GM12878 (cell line): ENCODE results near the gene USP12. TPM values are rescaled to one million over a fixed set of nuclear protein-coding genes. Genes with fewer than 3 reads are reported as not detected.
A peak's percentile ranks its signal among the peaks of the same experiment; 100 is the strongest.
"Not testable (repeated sequence)": the region's sequence is repeated elsewhere in the genome, so short reads cannot be mapped to it uniquely, and the experiment has no call there.

ENCODE experiments used
- ATAC-seq: fragments of 200-7000 bp; cut with Tn5 transposase; 3 replicates; pipeline ENCODE4 v1.9.1; 2020; ENCODE audit warnings: mild to moderate bottlenecking, moderate library complexity
- BruUV-seq: library from RNA; stranded (reverse); fragments of 400-500 nt; replicated peaks from 2 replicates; lab custom pipeline; 2021; lab: Mats Ljungman, UMichigan
- CTCF ChIA-PET: fragments of 300-600 bp; sonication (Branson Sonifier 250); formaldehyde crosslinking; extraction: SDS; loops from one replicate; lab custom pipeline; 2021; ENCODE audit warnings: inconsistent platforms; lab: Yijun Ruan, JAX
- POLR2A ChIA-PET: fragments of 350-600 bp; formaldehyde crosslinking; extraction: SDS; loops from one replicate; lab custom pipeline; 2021; ENCODE audit warnings: inconsistent platforms; lab: Charles Lee
- RAD21 ChIA-PET: fragments of 300-600 bp; sonication (Branson Sonifier 250); formaldehyde crosslinking; loops from one replicate; lab custom pipeline; 2023; ENCODE audit warnings: antibody characterized with exemption; ENCODE audit not compliant: unreplicated experiment; lab: Charles Lee
- SMC1A ChIA-PET: fragments of 300-600 bp; sonication (Branson Sonifier 250); formaldehyde crosslinking; loops from one replicate; lab custom pipeline; 2023; ENCODE audit not compliant: unreplicated experiment, uncharacterized antibody; lab: Charles Lee
- DNase-seq: peaks from one replicate; pipeline ENCODE4 v3.0.0-alpha.2; 2011; ENCODE audit warnings: low read depth, low spot score
- FAIRE-seq: peaks from 3 replicates; lab custom pipeline; 2011; peaks lifted over from hg19 to GRCh38; lab: Jason Lieb, UNC
- H2AFZ ChIP-seq: 2 replicates; pipeline ENCODE4 v1.6.0; 2011; ENCODE audit warnings: low read depth, low read length, control low read depth; ENCODE audit not compliant: control insufficient read depth
- H3K27ac ChIP-seq: 2 replicates; pipeline ENCODE4 v1.5.1; 2011; ENCODE audit warnings: control low read depth; ENCODE audit not compliant: control insufficient read depth, insufficient read depth
- H3K27me3 ChIP-seq, 2 experiments: replicated peaks in 1 of 2; 2 replicates each; pipeline versions ENCODE4 v1.6.0 to v1.6.1; 2011; ENCODE audit warnings: low read length in 1 of 2; ENCODE audit not compliant: control insufficient read depth in 2 of 2, insufficient read depth in 2 of 2
- H3K36me3 ChIP-seq, 2 experiments: 2 replicates each; pipeline ENCODE4 v1.5.1; 2011; ENCODE audit warnings: low read length in 1 of 2; ENCODE audit not compliant: control insufficient read depth in 2 of 2, insufficient read depth in 2 of 2
- H3K4me1 ChIP-seq: 2 replicates; pipeline ENCODE4 v1.6.1; 2011; ENCODE audit warnings: mild to moderate bottlenecking, low read length, moderate library complexity, mixed read lengths; ENCODE audit not compliant: control insufficient read depth, insufficient read depth
- H3K4me2 ChIP-seq: 2 replicates; pipeline ENCODE4 v1.6.0; 2011; ENCODE audit warnings: control low read depth; ENCODE audit not compliant: control insufficient read depth, insufficient read depth
- H3K4me3 ChIP-seq: fragments of 200-600 bp; sonication (generic); 2 replicates; pipeline ENCODE4 v1.5.1; 2016
- H3K79me2 ChIP-seq: 2 replicates; pipeline ENCODE4 v1.6.0; 2011; ENCODE audit warnings: low read length; ENCODE audit not compliant: control insufficient read depth, insufficient read depth
- H3K9ac ChIP-seq: 2 replicates; pipeline ENCODE4 v1.8.0; 2011; ENCODE audit warnings: low read length, control low read depth, mixed read lengths; ENCODE audit not compliant: control insufficient read depth, insufficient read depth
- H3K9me3 ChIP-seq: replicated peaks from 3 replicates; pipeline ENCODE4 v1.5.1; 2011; ENCODE audit warnings: mild to moderate bottlenecking, low read length; ENCODE audit not compliant: control insufficient read depth, insufficient read depth
- H4K20me1 ChIP-seq: 2 replicates; pipeline ENCODE4 v1.6.0; 2011; ENCODE audit not compliant: control insufficient read depth, insufficient read depth
- BACH1 ChIP-seq: fragments of 450-650 bp; IDR thresholded peaks from 2 replicates; pipeline ENCODE4 v1.6.1; 2017; ENCODE audit warnings: mild to moderate bottlenecking, borderline replicate concordance
- BHLHE40 ChIP-seq, 2 experiments: fragments of 450-650 bp in 1 of 2; IDR thresholded peaks; 2 replicates each; pipeline ENCODE4 v1.6.1; 2011 to 2017; ENCODE audit warnings: low read depth in 2 of 2, borderline replicate concordance in 1 of 2, improper control_type of control experiment in 1 of 2, low read length in 1 of 2, mild to moderate bottlenecking in 1 of 2
- FOXM1 ChIP-seq: IDR thresholded peaks from 2 replicates; pipeline ENCODE4 v1.6.1; 2012; ENCODE audit warnings: low read depth, mild to moderate bottlenecking, inconsistent platforms, low read length, moderate library complexity
- GATAD2B ChIP-seq: fragments of 450-650 bp; conservative IDR thresholded peaks from 2 replicates; pipeline ENCODE4 v1.6.1; 2017; ENCODE audit warnings: low read depth, mild to moderate bottlenecking, moderate library complexity
- JUNB ChIP-seq: IDR thresholded peaks from 2 replicates; pipeline ENCODE4 v1.6.1; 2016; ENCODE audit warnings: antibody characterized with exemption, mild to moderate bottlenecking
- KDM1A ChIP-seq: fragments of 200-600 bp; sonication (generic); IDR thresholded peaks from 2 replicates; pipeline ENCODE4 v1.6.1; 2016; ENCODE audit warnings: borderline replicate concordance
- NBN ChIP-seq: fragments of 450-650 bp; IDR thresholded peaks from 2 replicates; pipeline ENCODE4 v1.6.1; 2016
- SPI1 ChIP-seq: IDR thresholded peaks from 2 replicates; pipeline ENCODE4 v1.6.1; 2011; ENCODE audit warnings: low read depth, mild to moderate bottlenecking, low read length, moderate library complexity, borderline replicate concordance; ENCODE audit not compliant: insufficient read depth
- USF2 ChIP-seq: IDR thresholded peaks from 2 replicates; pipeline ENCODE4 v1.6.1; 2011; ENCODE audit warnings: low read depth, low read length, improper control_type of control experiment, borderline replicate concordance
- YY1 ChIP-seq: IDR thresholded peaks from 2 replicates; pipeline ENCODE4 v1.6.1; 2011; ENCODE audit warnings: low read depth, mild to moderate bottlenecking, low read length
- ZNF687 ChIP-seq: fragments of 450-650 bp; IDR thresholded peaks from 2 replicates; pipeline ENCODE4 v1.6.1; 2017; ENCODE audit warnings: mild to moderate bottlenecking, moderate library complexity
- WGBS: methylation state at CpG from one replicate; pipeline ENCODE4 v1.1.6; 2016; ENCODE audit warnings: low lambda C conversion rate; ENCODE audit not compliant: insufficient replicate concordance, insufficient coverage; ENCODE audit errors: missing lambda C conversion rate; 5-methylcytosine and 5-hydroxymethylcytosine counted together
- in situ Hi-C: fragments of 300-500 bp; cut with MboI; formaldehyde crosslinking; loops from 9 replicates; pipeline ENCODE4 v1.14.3; 2018; ENCODE audit warnings: mixed read lengths
- intact Hi-C: fragments of 100-400 bp; cut with micrococcal nuclease; formaldehyde crosslinking; loops from one replicate; pipeline ENCODE4 v1.14.2; 2022; ENCODE audit not compliant: unreplicated experiment
- polyA plus RNA-seq, 11 experiments: library from polyadenylated mRNA; depleted of rRNA in 4 of 11; unstranded in 6 of 11; stranded (reverse) in 5 of 11; fragments of >200 nt; fragmentation: Nextera tagmentation in 4 of 11; fragmentation: Illumina TruSeq in 1 of 11; extraction: Ambion mirVana in 4 of 11; extraction: Trizol in 1 of 11; gene quantifications; 1 replicate in 1 of 11; 2 replicates in 10 of 11; pipeline versions ENCODE4 v1.2.1 to v1.2.3, GENCODE V29; 2011 to 2016; ENCODE audit warnings: inconsistent platforms in 2 of 11, missing spikeins in 2 of 11, low read depth in 1 of 11
- total RNA-seq, 4 experiments: library from RNA; depleted of rRNA in 3 of 4; stranded (reverse); fragments of >200 nt in 3 of 4; fragmentation: Illumina TruSeq in 1 of 4; extraction: Trizol in 1 of 4; gene quantifications; 2 replicates each; pipeline versions ENCODE4 v1.2.1 to v1.2.3, GENCODE V29; 2013 to 2021

The USP12 gene
- total and polyA plus RNA-seq, 10 of the 15 experiments (the other 5 are each of a cell fraction or from before 2014, with no cell fraction given) = 3.5 to 32.2 (median 24.6) TPM

GRCh38 chr13:27192973-27193372 is 21.4 kb upstream of the USP12 start:
- no peak overlapping the region for H3K9ac ChIP-seq
- ATAC-seq = peak; percentile 41; the same call in 1 of the 3 replicates
- CTCF ChIA-PET = no interaction called here
- in situ Hi-C loops (no loop called here), intact Hi-C loops (loop anchor here (1.0 kb wide), 1 partner anchor 58 kb away; the partner anchor contains the start of gene RPL21)
- no peak overlapping the region for H3K4me2 ChIP-seq
- FAIRE-seq = no peak
- POLR2A ChIA-PET = no interaction called here
- H3K27me3 ChIP-seq = no peaks in the 10 kb centered on the region
- H2AFZ ChIP-seq = no peak overlapping the region
- no peaks in the 10 kb centered on the region for H3K4me1 ChIP-seq
- no peaks in the 10 kb centered on the region for H4K20me1 ChIP-seq
- no peaks in the 10 kb centered on the region for H3K36me3 ChIP-seq
- RAD21 ChIA-PET = interaction anchor here (1.2 kb wide), 1 partner anchor 45 kb away, joined by 4 read pairs; no protein-coding TSS in a partner anchor
- SMC1A ChIA-PET = interaction anchor here (0.6 to 1.7 kb wide), 6 partner anchors 18 to 191 kb away, joined by 3 to 5 read pairs (median 4); no protein-coding TSS in a partner anchor
- no TSS peak for BruUV-seq
- H3K4me3 ChIP-seq = no peak overlapping the region
- H3K79me2 ChIP-seq = no peaks in the 10 kb centered on the region
- DNase-seq = no peak
- no peaks in the 10 kb centered on the region for H3K9me3 ChIP-seq
- 94% methylated on average over 1 of the region's 1 CpG for WGBS
- H3K27ac ChIP-seq = no peak overlapping the region
- TF ChIP-seq FOXM1 = no peak
- no peak for TF ChIP-seq KDM1A
- no peak for TF ChIP-seq USF2
- TF ChIP-seq JUNB = 0 out of 2 replicates have a peak, but pooled peaks have one; percentile 10

GRCh38 chr13:27192367-27192766 is 20.8 kb upstream of the USP12 start:
- H4K20me1 ChIP-seq, H3K4me3 ChIP-seq, H3K27ac ChIP-seq, H3K9me3 ChIP-seq, in situ Hi-C loops, H3K4me2 ChIP-seq, H3K36me3 ChIP-seq, H3K79me2 ChIP-seq, DNase-seq, H3K4me1 ChIP-seq, BruUV-seq, FAIRE-seq, H3K9ac ChIP-seq, H3K27me3 ChIP-seq: not testable (repeated sequence)
- ATAC-seq = peak; percentile 77
- H2AFZ ChIP-seq = peak overlapping the region; percentile 47; the same call in 1 of the 2 replicates
- ChIA-PET SMC1A (interaction anchor here (0.9 to 1.7 kb wide), 7 partner anchors 17 to 191 kb away, joined by 3 to 5 read pairs (median 3); no protein-coding TSS in a partner anchor), RAD21 (interaction anchor here (0.6 to 1.2 kb wide), 2 partner anchors 45 to 83 kb away, joined by 4 to 7 read pairs; no protein-coding TSS in a partner anchor), CTCF (interaction anchor here (0.9 kb wide), 1 partner anchor 90 kb away, joined by 3 read pairs; no protein-coding TSS in a partner anchor), POLR2A (interaction anchor here (0.7 kb wide), 1 partner anchor 15 kb away, joined by 4 read pairs; no protein-coding TSS in a partner anchor)
- WGBS = 0% methylated on average over 1 of the region's 1 CpG
- intact Hi-C loops = loop anchor here (1.0 kb wide), 1 partner anchor 59 kb away; the partner anchor contains the start of gene RPL21
- TF ChIP-seq BHLHE40 (IDR thresholded peaks at IDR 0.05; ENCODE audit: borderline replicate concordance in 1 of 2, low read depth in 2 of 2, low read length in 1 of 2) (peak in 1 of 2 experiments; percentile 65; a peak in 1 of 4 replicates), NBN (peak; percentile 56; the same call in 1 of the 2 replicates), BACH1 (0 out of 2 replicates have a peak, but pooled peaks have one; percentile 29), ZNF687 (peak; percentile 83), SPI1 (peak; percentile 22; the same call in 1 of the 2 replicates), GATAD2B (peak; percentile 59; the same call in 1 of the 2 replicates), YY1 (0 out of 2 replicates have a peak, but pooled peaks have one; percentile 22)
